Esophagus squamous epithelium (tissue), 5 donors: ENCODE measurements around the gene DLEU7. TPM values are rescaled to one million over a fixed set of nuclear protein-coding genes. Genes with fewer than 3 reads are reported as not detected.

Experiments used
- DNase-seq: peaks from one replicate; lab custom pipeline; 2025; lab: John Stamatoyannopoulos, UW
- H3K27ac ChIP-seq, 4 donors: fragments of 200-600 bp; sonication (generic); one replicate each; pipeline ENCODE4 v1.5.1; 2016 to 2019; ENCODE audit warnings: mild to moderate bottlenecking in 1 of 4
- H3K27me3 ChIP-seq, 4 donors: fragments of 200-600 bp; sonication (generic); 1 replicate in 3 of 4; 2 replicates in 1 of 4; pipeline versions ENCODE4 v1.5.1 to v1.6.0; 2017 to 2021; ENCODE audit warnings: antibody characterized with exemption in 1 of 4
- H3K36me3 ChIP-seq, 3 donors: fragments of 200-600 bp; sonication (generic); one replicate each; pipeline ENCODE4 v1.5.1; 2016 to 2019
- H3K4me1 ChIP-seq, 3 donors: fragments of 200-600 bp; sonication (generic); one replicate each; pipeline ENCODE4 v1.5.1; 2017 to 2019
- H3K4me3 ChIP-seq, 4 donors: fragments of 200-600 bp; sonication (generic); 1 replicate in 3 of 4; 2 replicates in 1 of 4; pipeline ENCODE4 v1.5.1; 2016 to 2019; ENCODE audit warnings: mild to moderate bottlenecking in 2 of 4, moderate library complexity in 1 of 4
- H3K9me3 ChIP-seq, 3 donors: fragments of 200-600 bp; sonication (generic); one replicate each; pipeline ENCODE4 v1.5.1; 2016 to 2019
- POLR2A ChIP-seq, 4 donors: fragments of 450-650 bp; IDR thresholded peaks; one replicate each; pipeline ENCODE4 v1.6.1; 2017; ENCODE audit warnings: antibody characterized with exemption in 4 of 4, mild to moderate bottlenecking in 4 of 4, moderate library complexity in 3 of 4
- WGBS, 2 donors: methylation state at CpG; one replicate each; pipeline ENCODE4 v1.1.5; 2018; 5-methylcytosine and 5-hydroxymethylcytosine counted together
- intact Hi-C: fragments of 100-400 bp; cut with DNase I; formaldehyde crosslinking; loops from one replicate; pipeline ENCODE4 v1.15.0; 2022
- total RNA-seq, 4 donors: library from RNA; depleted of rRNA; stranded (reverse); fragments of >200 nt; gene quantifications; one replicate each; pipeline ENCODE4 v1.1.0, GENCODE V29; 2016
- TF ChIP-seq, protein P1 (sequence below), 6 experiments: fragments of 450-650 bp in 4 of 6; fragments of 200-600 bp in 2 of 6; sonication (generic) in 2 of 6; IDR thresholded peaks; one replicate each; pipeline ENCODE4 v1.5.1; 2016 to 2019; ENCODE audit warnings: antibody characterized with exemption in 6 of 6, mild to moderate bottlenecking in 4 of 6, moderate library complexity in 4 of 6
- donor health status: DM: yes; HTN: yes; CAD: no.

DLEU7 gene
- total RNA-seq, 4 donors from 2014 or later: not detected

GRCh38 chr13:50839828-50840227 lies 3.7 kb downstream of the DLEU7 start:
- DNase-seq: no peak
- Histone ChIP-seq H3K9me3 (no peaks in the 10 kb centered on the region), H3K4me3 (no peak overlapping the region), H3K4me1 (peaks cover 7 to 15% (median 8%) of the 10 kb centered on the region in 3 donors), H3K27me3 (peaks cover 0 to 54% (median 5%) of the 10 kb centered on the region in 4 donors), H3K27ac (no peak overlapping the region), H3K36me3 (no peaks in the 10 kb centered on the region)
- 92 to 94% methylated on average over 4 of the region's 4 CpGs for WGBS, 2 donors
- intact Hi-C loops: no loop called here
- TF ChIP-seq, protein P1, sequence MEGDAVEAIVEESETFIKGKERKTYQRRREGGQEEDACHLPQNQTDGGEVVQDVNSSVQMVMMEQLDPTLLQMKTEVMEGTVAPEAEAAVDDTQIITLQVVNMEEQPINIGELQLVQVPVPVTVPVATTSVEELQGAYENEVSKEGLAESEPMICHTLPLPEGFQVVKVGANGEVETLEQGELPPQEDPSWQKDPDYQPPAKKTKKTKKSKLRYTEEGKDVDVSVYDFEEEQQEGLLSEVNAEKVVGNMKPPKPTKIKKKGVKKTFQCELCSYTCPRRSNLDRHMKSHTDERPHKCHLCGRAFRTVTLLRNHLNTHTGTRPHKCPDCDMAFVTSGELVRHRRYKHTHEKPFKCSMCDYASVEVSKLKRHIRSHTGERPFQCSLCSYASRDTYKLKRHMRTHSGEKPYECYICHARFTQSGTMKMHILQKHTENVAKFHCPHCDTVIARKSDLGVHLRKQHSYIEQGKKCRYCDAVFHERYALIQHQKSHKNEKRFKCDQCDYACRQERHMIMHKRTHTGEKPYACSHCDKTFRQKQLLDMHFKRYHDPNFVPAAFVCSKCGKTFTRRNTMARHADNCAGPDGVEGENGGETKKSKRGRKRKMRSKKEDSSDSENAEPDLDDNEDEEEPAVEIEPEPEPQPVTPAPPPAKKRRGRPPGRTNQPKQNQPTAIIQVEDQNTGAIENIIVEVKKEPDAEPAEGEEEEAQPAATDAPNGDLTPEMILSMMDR (IDR thresholded peaks at IDR 0.05): no peak
- TF ChIP-seq POLR2A (IDR thresholded peaks at IDR 0.05): no peak

GRCh38 chr13:50838701-50839100 lies 4.8 kb downstream of the DLEU7 start:
- TF ChIP-seq, protein P1 (IDR thresholded peaks at IDR 0.05): no peak
- TF ChIP-seq POLR2A (IDR thresholded peaks at IDR 0.05): no peak
- H3K4me3 ChIP-seq: no peak overlapping the region
- no peak overlapping the region for H3K27ac ChIP-seq
- 86 to 89% methylated on average over 8 of the region's 8 CpGs for WGBS, 2 donors
- H3K4me1 ChIP-seq: peaks cover 7 to 12% (median 8%) of the 10 kb centered on the region in 3 donors
- H3K36me3 ChIP-seq: no peaks in the 10 kb centered on the region
- no peak for DNase-seq
- no peaks in the 10 kb centered on the region for H3K9me3 ChIP-seq
- peaks cover 0 to 49% (median 5%) of the 10 kb centered on the region in 4 donors for H3K27me3 ChIP-seq
- intact Hi-C loops: no loop called here

GRCh38 chr13:50838031-50838430 lies 5.5 kb downstream of the DLEU7 start:
- Histone ChIP-seq H3K27ac (no peak overlapping the region), H3K4me3 (no peak overlapping the region), H3K36me3 (no peaks in the 10 kb centered on the region), H3K9me3 (no peaks in the 10 kb centered on the region), H3K27me3 (peaks cover 0 to 43% (median 2%) of the 10 kb centered on the region in 4 donors), H3K4me1 (peaks cover 3 to 5% (median 4%) of the 10 kb centered on the region in 3 donors)
- no peak for DNase-seq
- intact Hi-C loops: no loop called here
- no peak for TF ChIP-seq POLR2A (IDR thresholded peaks at IDR 0.05)
- TF ChIP-seq, protein P1 (IDR thresholded peaks at IDR 0.05): no peak
- WGBS, 2 donors: 91 to 95% methylated on average over 5 of the region's 5 CpGs

- no peak for DNase-seq
- intact Hi-C loops: no loop called here
- H3K9me3 ChIP-seq: no peaks in the 10 kb centered on the region
- no peaks in the 10 kb centered on the region for H3K36me3 ChIP-seq
- no peaks in the 10 kb centered on the region for H3K27me3 ChIP-seq
- no peak for TF ChIP-seq POLR2A (IDR thresholded peaks at IDR 0.05)
- TF ChIP-seq, protein P1 (IDR thresholded peaks at IDR 0.05): no peak
- 79 to 91% methylated on average over 4 of the region's 4 CpGs for WGBS, 2 donors
- no peak overlapping the region for H3K4me3 ChIP-seq
- no peaks in the 10 kb centered on the region for H3K4me1 ChIP-seq
- no peak overlapping the region for H3K27ac ChIP-seq
Observed at GRCh38 chr13:50831512-50831911, 12.0 kb downstream of the DLEU7 start.

- H3K4me3 ChIP-seq: no peak overlapping the region
- TF ChIP-seq POLR2A (IDR thresholded peaks at IDR 0.05): no peak
- TF ChIP-seq, protein P1 (IDR thresholded peaks at IDR 0.05): no peak
- WGBS, 2 donors: 30 to 32% methylated on average over 2 of the region's 2 CpGs
- no peaks in the 10 kb centered on the region for H3K36me3 ChIP-seq
- no peak overlapping the region for H3K27ac ChIP-seq
- H3K27me3 ChIP-seq: no peaks in the 10 kb centered on the region
- no peaks in the 10 kb centered on the region for H3K4me1 ChIP-seq
- H3K9me3 ChIP-seq: no peaks in the 10 kb centered on the region
- DNase-seq: no peak
- intact Hi-C loops: no loop called here
Observed at GRCh38 chr13:50829896-50830295, 13.6 kb downstream of the DLEU7 start.
